Mesenchymal stem cell (in vitro differentiated cells and primary cell): ENCODE measurements around the gene IKZF2.

Experiments
- DNase-seq: peaks from one replicate; pipeline ENCODE4 v3.0.0-alpha.2; 2013
- H2AFZ ChIP-seq: one replicate; pipeline ENCODE4 v1.6.1; 2013; ENCODE audit warnings: low read depth, mild to moderate bottlenecking, control low read depth, inconsistent platforms, low read length, moderate library complexity
- H2AK5ac ChIP-seq: 2 replicates; pipeline ENCODE4 v1.6.1; 2013; ENCODE audit warnings: low read length, moderate library complexity, mild to moderate bottlenecking, inconsistent platforms; ENCODE audit not compliant: severe bottlenecking
- H2BK120ac ChIP-seq: one replicate; pipeline ENCODE4 v1.6.1; 2013; ENCODE audit warnings: low read depth, mild to moderate bottlenecking, inconsistent platforms, low read length, moderate library complexity
- H2BK12ac ChIP-seq, 2 experiments: one replicate each; pipeline ENCODE4 v1.6.1; 2013; ENCODE audit warnings: inconsistent platforms in 2 of 2, low read length in 2 of 2, mild to moderate bottlenecking in 2 of 2, moderate library complexity in 2 of 2, control low read depth in 1 of 2
- H2BK15ac ChIP-seq: one replicate; pipeline ENCODE4 v1.6.1; 2013; ENCODE audit warnings: mild to moderate bottlenecking, low read depth, inconsistent platforms; ENCODE audit not compliant: poor library complexity, severe bottlenecking
- H2BK5ac ChIP-seq: 2 replicates; pipeline ENCODE4 v1.6.1; 2013; ENCODE audit warnings: low read depth, mild to moderate bottlenecking, low read length, control low read depth, inconsistent platforms; ENCODE audit not compliant: poor library complexity, severe bottlenecking
- H3K14ac ChIP-seq, 2 experiments: one replicate each; pipeline ENCODE4 v1.6.1; 2013; ENCODE audit warnings: inconsistent platforms in 2 of 2, low read length in 2 of 2, control low read depth in 1 of 2, mild to moderate bottlenecking in 1 of 2, moderate library complexity in 1 of 2
- H3K18ac ChIP-seq, 2 experiments: one replicate each; pipeline ENCODE4 v1.6.1; 2013; ENCODE audit warnings: inconsistent platforms in 2 of 2, low read length in 2 of 2, control low read depth in 1 of 2, low read depth in 1 of 2, mild to moderate bottlenecking in 1 of 2
- H3K23ac ChIP-seq, 2 experiments: one replicate each; pipeline ENCODE4 v1.6.1; 2013; ENCODE audit warnings: inconsistent platforms in 2 of 2, low read length in 2 of 2, mild to moderate bottlenecking in 2 of 2, moderate library complexity in 2 of 2, control low read depth in 1 of 2
- H3K27ac ChIP-seq: 2 replicates; pipeline ENCODE4 v1.5.1; 2013; ENCODE audit warnings: mild to moderate bottlenecking, moderate library complexity, low read length, control low read depth, inconsistent platforms; ENCODE audit not compliant: poor library complexity, severe bottlenecking
- H3K27me3 ChIP-seq, 2 experiments: 2 replicates each; pipeline versions ENCODE4 v1.6.1 to v1.7.0; 2013; ENCODE audit warnings: low read length in 2 of 2, mild to moderate bottlenecking in 2 of 2, moderate library complexity in 2 of 2, control low read depth in 1 of 2, inconsistent platforms in 1 of 2; ENCODE audit not compliant: control insufficient read depth in 1 of 2, insufficient read depth in 1 of 2
- H3K36me3 ChIP-seq, 2 experiments: 2 replicates each; pipeline versions ENCODE4 v1.6.1 to v1.7.0; 2013; ENCODE audit warnings: low read length in 2 of 2, control low read depth in 1 of 2, inconsistent platforms in 1 of 2, low read depth in 1 of 2, mild to moderate bottlenecking in 1 of 2; ENCODE audit not compliant: insufficient read depth in 2 of 2, control insufficient read depth in 1 of 2
- H3K4ac ChIP-seq, 2 experiments: one replicate each; pipeline ENCODE4 v1.6.1; 2013; ENCODE audit warnings: inconsistent platforms in 2 of 2, low read length in 2 of 2, mild to moderate bottlenecking in 2 of 2, moderate library complexity in 2 of 2, control low read depth in 1 of 2, low read depth in 1 of 2
- H3K4me1 ChIP-seq: 2 replicates; pipeline ENCODE4 v1.6.1; 2013; ENCODE audit warnings: low read depth, low read length, control low read depth; ENCODE audit not compliant: control insufficient read depth, insufficient read depth
- H3K4me2 ChIP-seq: 2 replicates; pipeline ENCODE4 v1.6.1; 2013; ENCODE audit warnings: low read length, mild to moderate bottlenecking, inconsistent platforms; ENCODE audit not compliant: poor library complexity, severe bottlenecking
- H3K4me3 ChIP-seq, 2 experiments: 2 replicates each; pipeline versions ENCODE4 v1.5.1 to v1.7.0; 2013; ENCODE audit warnings: low read length in 2 of 2, mild to moderate bottlenecking in 2 of 2, control low read depth in 1 of 2, low read depth in 1 of 2; ENCODE audit not compliant: insufficient read depth in 1 of 2
- H3K79me1 ChIP-seq: replicated peaks from 2 replicates; pipeline ENCODE4 v1.6.1; 2013; ENCODE audit warnings: mild to moderate bottlenecking, control low read depth, low read length, inconsistent platforms; ENCODE audit not compliant: poor library complexity, severe bottlenecking
- H3K9ac ChIP-seq: 2 replicates; pipeline ENCODE4 v1.7.0; 2013; ENCODE audit warnings: mild to moderate bottlenecking, low read length, moderate library complexity
- H3K9me3 ChIP-seq: 2 replicates; pipeline ENCODE4 v1.7.0; 2013; ENCODE audit warnings: mild to moderate bottlenecking, low read length; ENCODE audit not compliant: control insufficient read depth
- H4K8ac ChIP-seq: one replicate; pipeline ENCODE4 v1.6.1; 2013; ENCODE audit warnings: inconsistent platforms, mild to moderate bottlenecking, low read length, moderate library complexity
- H4K91ac ChIP-seq: one replicate; pipeline ENCODE4 v1.6.1; 2013; ENCODE audit warnings: mild to moderate bottlenecking, low read length, inconsistent platforms
- WGBS: methylation state at CpG from one replicate; pipeline ENCODE4 v1.1.7; 2013; ENCODE audit warnings: mixed read lengths; 5-methylcytosine and 5-hydroxymethylcytosine counted together

IKZF2 gene

DNA sequence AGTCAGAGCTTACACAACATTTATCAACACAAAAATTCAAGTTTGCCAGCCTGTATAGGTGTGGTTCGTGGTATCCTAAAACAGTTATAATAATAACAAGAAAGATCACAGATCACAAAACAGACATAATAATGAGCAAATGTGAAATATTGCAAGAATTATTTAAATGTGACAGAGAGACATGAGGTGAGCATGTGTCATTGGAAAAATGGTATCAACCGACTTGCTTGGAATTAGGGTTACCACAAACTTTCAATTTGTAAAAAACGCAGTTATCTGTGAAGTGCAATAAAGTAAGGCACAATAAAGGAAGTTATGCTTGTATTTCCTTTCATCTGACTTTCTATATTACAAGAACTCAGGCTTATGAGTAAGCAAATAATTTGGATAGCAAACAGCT lies 116.8 kb downstream of the IKZF2 start:
- H3K9me3 ChIP-seq: no peaks in the 10 kb centered on the region
- H3K14ac ChIP-seq: no peak overlapping the region

GRCh38 chr2:213032607-213033006 lies 118.8 kb downstream of the IKZF2 start:
- no peak overlapping the region for H3K4me2 ChIP-seq
- no peaks in the 10 kb centered on the region for H3K36me3 ChIP-seq
- no peaks in the 10 kb centered on the region for H3K9me3 ChIP-seq
- no peaks in the 10 kb centered on the region for H3K27me3 ChIP-seq
- H2AK5ac ChIP-seq: no peak overlapping the region
- no peaks in the 10 kb centered on the region for H3K4me1 ChIP-seq
- 100% methylated on average over 1 of the region's 3 CpGs for WGBS
- no peaks in the 10 kb centered on the region for H3K79me1 ChIP-seq
- no peak overlapping the region for H3K4me3 ChIP-seq
- H4K8ac ChIP-seq: no peak overlapping the region
- no peak overlapping the region for H2BK5ac ChIP-seq
- no peak overlapping the region for H3K23ac ChIP-seq
- no peak overlapping the region for H3K27ac ChIP-seq
- no peak overlapping the region for H2BK120ac ChIP-seq
- H3K4ac ChIP-seq: no peak overlapping the region
- H2AFZ ChIP-seq: no peak overlapping the region
- no peak for DNase-seq
- H3K9ac ChIP-seq: no peak overlapping the region
- H4K91ac ChIP-seq: no peak overlapping the region
- H2BK12ac ChIP-seq: no peak overlapping the region
- peak overlapping the region in 1 of 2 experiments; percentile 18 for H3K18ac ChIP-seq
- H3K14ac ChIP-seq: peak overlapping the region in 1 of 2 experiments; percentile 11
- no peak overlapping the region for H2BK15ac ChIP-seq

More for the DNA sequence above, 116.8 kb downstream of the IKZF2 start:
- Histone ChIP-seq H3K4me3 (no peak overlapping the region), H4K91ac (no peak overlapping the region), H2BK15ac (no peak overlapping the region), H3K27me3 (no peaks in the 10 kb centered on the region), H3K23ac (no peak overlapping the region), H3K9ac (no peak overlapping the region), H4K8ac (no peak overlapping the region), H3K4ac (no peak overlapping the region), H3K4me1 (no peaks in the 10 kb centered on the region), H2BK5ac (no peak overlapping the region), H3K4me2 (no peak overlapping the region), H2BK12ac (no peak overlapping the region), H2BK120ac (no peak overlapping the region), H3K27ac (no peak overlapping the region), H3K18ac (no peak overlapping the region), H2AK5ac (no peak overlapping the region), H3K36me3 (no peaks in the 10 kb centered on the region), H3K79me1 (no peaks in the 10 kb centered on the region), H2AFZ (no peak overlapping the region)
- no peak for DNase-seq
- WGBS: 100% methylated on average over 1 of the region's 3 CpGs

DNA sequence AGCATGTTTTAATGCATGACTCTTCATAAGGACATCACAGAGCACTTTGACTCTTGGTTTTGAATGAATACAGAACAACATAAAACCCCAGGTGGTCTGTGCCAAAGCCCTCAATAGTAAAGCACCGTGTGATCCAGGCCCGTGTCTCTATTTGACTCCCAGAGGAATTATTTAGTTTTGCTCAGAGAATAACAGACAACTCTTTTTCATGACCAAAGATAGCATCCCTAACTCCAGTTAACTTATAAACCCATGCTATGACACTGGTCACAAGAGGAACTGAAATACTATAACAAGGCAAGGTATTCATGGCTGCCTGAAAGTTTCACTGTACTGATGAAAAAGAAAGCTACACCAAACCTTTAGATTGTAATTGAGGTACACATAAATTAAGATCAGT lies 128.4 kb downstream of the IKZF2 start:
- no peak overlapping the region for H4K8ac ChIP-seq
- no peaks in the 10 kb centered on the region for H3K27me3 ChIP-seq
- H3K23ac ChIP-seq: no peak overlapping the region
- H2BK12ac ChIP-seq: no peak overlapping the region
- no peaks in the 10 kb centered on the region for H3K4me1 ChIP-seq
- H3K9me3 ChIP-seq: no peaks in the 10 kb centered on the region
- H3K4me3 ChIP-seq: no peak overlapping the region
- DNase-seq: no peak
- H2AFZ ChIP-seq: no peak overlapping the region
- H3K4me2 ChIP-seq: no peak overlapping the region
- WGBS: 58% methylated on average over 2 of the region's 2 CpGs
- no peaks in the 10 kb centered on the region for H3K79me1 ChIP-seq
- H3K18ac ChIP-seq: no peak overlapping the region
- no peak overlapping the region for H3K4ac ChIP-seq
- H3K36me3 ChIP-seq: no peaks in the 10 kb centered on the region
- no peak overlapping the region for H2BK15ac ChIP-seq
- H3K9ac ChIP-seq: no peak overlapping the region
- no peak overlapping the region for H2BK120ac ChIP-seq
- no peak overlapping the region for H2AK5ac ChIP-seq
- no peak overlapping the region for H2BK5ac ChIP-seq
- no peak overlapping the region for H3K27ac ChIP-seq
- H4K91ac ChIP-seq: no peak overlapping the region
- H3K14ac ChIP-seq: no peak overlapping the region

GRCh38 chr2:213021971-213022899 lies 129.2 kb downstream of the IKZF2 start:
- Histone ChIP-seq H2BK15ac (no peak overlapping the region), H2BK5ac (no peak overlapping the region), H3K4ac (no peak overlapping the region), H3K18ac (no peak overlapping the region), H2AK5ac (no peak overlapping the region), H3K23ac (no peak overlapping the region), H2BK12ac (no peak overlapping the region), H3K4me3 (no peak overlapping the region), H3K9ac (no peak overlapping the region), H3K4me1 (no peaks in the 10 kb centered on the region), H3K27ac (peak overlapping the region; percentile 82), H3K36me3 (no peaks in the 10 kb centered on the region), H3K4me2 (no peak overlapping the region), H2AFZ (no peak overlapping the region), H2BK120ac (no peak overlapping the region), H3K27me3 (no peaks in the 10 kb centered on the region), H3K14ac (peak overlapping the region in 1 of 2 experiments; percentile 53), H4K8ac (no peak overlapping the region), H3K9me3 (no peaks in the 10 kb centered on the region), H4K91ac (no peak overlapping the region), H3K79me1 (no peaks in the 10 kb centered on the region)
- peak; percentile 17 for DNase-seq
- WGBS: 85% methylated on average over 4 of the region's 5 CpGs
